GM21360 (cell line): ENCODE measurements around the gene RRAGB.
"Not testable (repeated sequence)": the region's sequence is repeated elsewhere in the genome, so short reads cannot be mapped to it uniquely, and the experiment has no call there.

ENCODE experiments used
- ATAC-seq: cut with Tn5 transposase; IDR thresholded peaks from one replicate; pipeline ENCODE4 v1.9.1; 2021; ENCODE audit warnings: mild to moderate bottlenecking, moderate library complexity; ENCODE audit not compliant: unreplicated experiment

Gene RRAGB

GRCh38 chrX:55767100-55767499, 49.6 kb downstream of the RRAGB start:
- no peak for ATAC-seq

DNA sequence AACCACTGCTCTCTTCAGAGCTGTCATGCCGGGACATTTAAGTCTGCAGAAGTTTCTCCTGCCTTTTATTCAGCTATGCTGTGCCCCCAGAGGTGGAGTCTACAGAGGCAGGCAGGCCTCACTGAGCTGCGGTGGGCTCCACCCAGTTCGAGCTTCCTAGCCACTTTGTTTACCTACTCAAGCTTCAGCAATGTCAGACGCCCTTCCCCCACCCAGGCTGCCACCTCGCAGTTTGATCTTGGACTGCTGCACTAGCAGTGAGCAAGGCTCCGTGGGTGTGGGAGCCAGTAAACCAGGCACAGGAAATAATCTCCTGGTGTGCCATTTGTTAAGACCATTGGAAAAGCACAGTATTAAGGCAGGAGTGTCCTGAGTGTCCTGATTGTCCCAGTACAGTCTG, 56.9 kb downstream of the RRAGB start:
- not testable (repeated sequence) for ATAC-seq

DNA sequence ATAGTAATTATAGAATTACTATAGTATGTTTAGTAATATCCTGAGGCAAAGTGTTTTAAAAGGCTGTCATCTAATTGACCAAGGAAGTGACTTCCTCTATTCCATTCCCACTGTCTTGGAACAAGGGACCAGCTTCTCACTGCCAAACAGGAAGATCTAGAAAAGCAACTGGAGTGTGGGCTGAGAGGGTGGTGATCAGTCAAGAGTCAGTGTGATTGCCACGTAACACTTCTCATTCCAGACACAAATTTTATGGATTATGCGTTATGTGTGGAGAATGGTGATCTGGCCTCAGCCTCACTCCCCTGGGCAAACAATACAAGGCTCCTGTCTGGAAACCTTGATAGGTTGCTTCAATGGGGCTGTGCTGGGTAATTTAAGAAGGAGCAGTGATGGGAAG, 60.0 kb downstream of the RRAGB start:
- no peak for ATAC-seq

- no peak for ATAC-seq
Measured at GRCh38 chrX:55778322-55778721, 60.8 kb downstream of the RRAGB start.

DNA sequence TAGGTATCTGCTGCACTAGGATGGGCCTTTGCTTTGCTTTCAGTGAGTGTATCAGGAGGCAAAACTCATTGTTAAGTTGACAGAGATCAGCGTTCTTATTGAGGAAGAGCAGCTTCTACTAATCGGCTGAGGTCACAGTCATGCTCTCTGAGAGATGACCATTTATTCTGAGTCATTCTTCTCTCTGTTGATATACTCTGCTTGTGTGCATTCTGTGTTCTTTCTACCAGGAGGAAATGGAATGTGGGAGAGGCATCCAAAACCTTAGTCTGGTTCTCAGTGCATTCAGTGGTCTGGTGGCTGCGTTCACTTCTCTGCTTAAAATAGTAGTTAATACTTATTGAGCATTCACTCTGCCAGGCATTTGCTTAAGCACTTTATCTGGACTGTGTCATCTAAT, 66.2 kb downstream of the RRAGB start:
- no peak for ATAC-seq

DNA sequence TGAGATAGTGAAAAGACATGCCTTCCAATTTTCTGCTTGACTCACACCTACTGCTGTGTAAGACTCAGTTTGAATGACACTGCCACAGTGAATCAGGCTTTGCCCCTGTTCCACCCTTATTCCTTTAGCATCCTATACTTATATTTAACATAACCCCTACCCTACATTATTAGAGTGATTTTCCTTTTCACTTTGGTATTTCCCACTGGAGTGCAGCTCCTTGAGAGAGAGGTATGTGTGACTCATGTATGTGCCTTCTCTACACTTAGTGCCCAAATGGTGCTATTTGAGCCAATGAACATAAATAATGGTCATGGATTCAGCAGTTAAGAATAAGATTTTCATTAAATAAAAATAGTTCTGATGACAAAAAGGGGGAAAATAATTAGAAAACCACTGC, 69.5 kb downstream of the RRAGB start:
- ATAC-seq, result no peak

- no peak for ATAC-seq
Measured at GRCh38 chrX:55787727-55788126, 70.2 kb downstream of the RRAGB start.

- ATAC-seq, result peak; percentile 97
Measured at GRCh38 chrX:55794405-55794804, 76.9 kb downstream of the RRAGB start.

- no peak for ATAC-seq
Measured at GRCh38 chrX:55796496-55796895, 78.9 kb downstream of the RRAGB start.

- no peak for ATAC-seq
Measured at GRCh38 chrX:55801811-55802210, 84.3 kb downstream of the RRAGB start.
